Cardiac muscle cell (in vitro differentiated cells and primary cell): ENCODE measurements around the gene VPS18. TPM values are rescaled to one million over a fixed set of nuclear protein-coding genes. Genes with fewer than 3 reads are reported as not detected.
A peak's percentile ranks its signal among the peaks of the same experiment; 100 is the strongest.

Source experiments
- DNase-seq, 2 donors: peaks; one replicate each; pipeline versions ENCODE4 v3.0.0 to v3.0.0-alpha.2; 2010 to 2017; ENCODE audit warnings: low read depth in 1 of 2, low spot score in 1 of 2
- H3K27ac ChIP-seq: fragments of 200-600 bp; sonication (generic); 2 replicates; pipeline ENCODE4 v1.5.1; 2016
- H3K27me3 ChIP-seq: fragments of 200-600 bp; sonication (generic); 2 replicates; pipeline ENCODE4 v1.6.0; 2016; ENCODE audit warnings: control low read depth
- H3K36me3 ChIP-seq: fragments of 200-600 bp; sonication (generic); 2 replicates; pipeline ENCODE4 v1.5.1; 2016; ENCODE audit warnings: control low read depth
- H3K4me1 ChIP-seq: fragments of 200-600 bp; sonication (generic); 2 replicates; pipeline ENCODE4 v1.8.1; 2017; ENCODE audit warnings: low read depth, mild to moderate bottlenecking, mixed run types
- H3K4me3 ChIP-seq: fragments of 200-600 bp; sonication (generic); 2 replicates; pipeline ENCODE4 v1.5.1; 2016; ENCODE audit warnings: mild to moderate bottlenecking
- H3K9me3 ChIP-seq: fragments of 200-600 bp; sonication (generic); 2 replicates; pipeline ENCODE4 v1.5.1; 2017; ENCODE audit warnings: low read depth, mild to moderate bottlenecking, control low read depth
- polyA plus RNA-seq: library from polyadenylated mRNA; unstranded; fragments of >200 nt; fragmentation: Nextera tagmentation; extraction: Ambion mirVana; gene quantifications from 2 replicates; pipeline ENCODE4 v1.2.1, GENCODE V29; 2016
- total RNA-seq: library from RNA; depleted of rRNA; stranded (reverse); fragments of >200 nt; gene quantifications from 2 replicates; pipeline ENCODE4 v1.2.3, GENCODE V29; 2016
- TF ChIP-seq, protein P1 (sequence below): IDR thresholded peaks from 2 replicates; pipeline ENCODE4 v1.5.1; 2012; ENCODE audit warnings: low read depth, mild to moderate bottlenecking, low read length

The VPS18 gene
- total and polyA plus RNA-seq, 2 experiments from 2014 or later: 28.7 to 34.1 TPM

GRCh38 chr15:40891138-40891537 lies 3.1 kb upstream of the VPS18 start:
- H3K4me1 ChIP-seq: no peaks in the 10 kb centered on the region
- H3K9me3 ChIP-seq: no peaks in the 10 kb centered on the region
- no peak overlapping the region for H3K4me3 ChIP-seq
- H3K36me3 ChIP-seq: no peaks in the 10 kb centered on the region
- no peak overlapping the region for H3K27ac ChIP-seq
- DNase-seq: no peak
- TF ChIP-seq, protein P1, sequence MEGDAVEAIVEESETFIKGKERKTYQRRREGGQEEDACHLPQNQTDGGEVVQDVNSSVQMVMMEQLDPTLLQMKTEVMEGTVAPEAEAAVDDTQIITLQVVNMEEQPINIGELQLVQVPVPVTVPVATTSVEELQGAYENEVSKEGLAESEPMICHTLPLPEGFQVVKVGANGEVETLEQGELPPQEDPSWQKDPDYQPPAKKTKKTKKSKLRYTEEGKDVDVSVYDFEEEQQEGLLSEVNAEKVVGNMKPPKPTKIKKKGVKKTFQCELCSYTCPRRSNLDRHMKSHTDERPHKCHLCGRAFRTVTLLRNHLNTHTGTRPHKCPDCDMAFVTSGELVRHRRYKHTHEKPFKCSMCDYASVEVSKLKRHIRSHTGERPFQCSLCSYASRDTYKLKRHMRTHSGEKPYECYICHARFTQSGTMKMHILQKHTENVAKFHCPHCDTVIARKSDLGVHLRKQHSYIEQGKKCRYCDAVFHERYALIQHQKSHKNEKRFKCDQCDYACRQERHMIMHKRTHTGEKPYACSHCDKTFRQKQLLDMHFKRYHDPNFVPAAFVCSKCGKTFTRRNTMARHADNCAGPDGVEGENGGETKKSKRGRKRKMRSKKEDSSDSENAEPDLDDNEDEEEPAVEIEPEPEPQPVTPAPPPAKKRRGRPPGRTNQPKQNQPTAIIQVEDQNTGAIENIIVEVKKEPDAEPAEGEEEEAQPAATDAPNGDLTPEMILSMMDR: no peak
- H3K27me3 ChIP-seq: peaks cover 10% of the 10 kb centered on the region

DNA sequence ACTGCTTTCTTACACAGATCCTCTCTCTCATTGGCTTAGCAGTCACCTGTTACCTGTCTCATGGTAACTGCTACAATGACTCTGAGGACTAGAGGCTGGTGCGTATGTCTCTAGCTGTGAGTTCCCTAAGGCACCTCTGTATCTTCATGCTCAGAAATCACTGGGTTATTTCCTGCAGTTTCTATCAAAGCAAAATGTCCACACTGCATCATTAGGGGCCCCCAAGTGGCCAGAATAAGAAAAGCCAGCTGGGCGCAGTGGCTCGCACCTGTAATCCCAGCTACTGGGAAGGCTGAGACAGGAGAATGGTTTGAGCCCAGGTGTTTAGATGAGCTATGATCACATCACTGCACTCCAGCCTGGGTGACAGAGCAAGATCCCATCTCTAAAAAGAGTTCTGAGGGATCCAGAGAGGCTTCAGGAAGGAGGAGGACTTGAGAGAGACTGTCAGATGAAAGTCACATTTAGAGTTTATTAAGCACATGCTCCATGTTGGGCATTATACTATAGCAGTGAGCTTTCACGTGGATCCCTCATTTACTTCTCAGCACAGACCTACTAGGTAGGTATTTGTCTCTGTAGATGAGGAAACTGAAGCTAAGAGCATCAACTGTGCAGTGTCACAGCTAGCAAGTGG lies 2.3 kb upstream of the VPS18 start:
- DNase-seq: peak; percentile 63
- H3K4me1 ChIP-seq: no peaks in the 10 kb centered on the region
- H3K27ac ChIP-seq: no peak overlapping the region
- TF ChIP-seq, protein P1: peak; percentile 84
- no peaks in the 10 kb centered on the region for H3K9me3 ChIP-seq
- H3K36me3 ChIP-seq: peaks cover 2% of the 10 kb centered on the region
- H3K4me3 ChIP-seq: no peak overlapping the region
- H3K27me3 ChIP-seq: peaks cover 10% of the 10 kb centered on the region

DNA sequence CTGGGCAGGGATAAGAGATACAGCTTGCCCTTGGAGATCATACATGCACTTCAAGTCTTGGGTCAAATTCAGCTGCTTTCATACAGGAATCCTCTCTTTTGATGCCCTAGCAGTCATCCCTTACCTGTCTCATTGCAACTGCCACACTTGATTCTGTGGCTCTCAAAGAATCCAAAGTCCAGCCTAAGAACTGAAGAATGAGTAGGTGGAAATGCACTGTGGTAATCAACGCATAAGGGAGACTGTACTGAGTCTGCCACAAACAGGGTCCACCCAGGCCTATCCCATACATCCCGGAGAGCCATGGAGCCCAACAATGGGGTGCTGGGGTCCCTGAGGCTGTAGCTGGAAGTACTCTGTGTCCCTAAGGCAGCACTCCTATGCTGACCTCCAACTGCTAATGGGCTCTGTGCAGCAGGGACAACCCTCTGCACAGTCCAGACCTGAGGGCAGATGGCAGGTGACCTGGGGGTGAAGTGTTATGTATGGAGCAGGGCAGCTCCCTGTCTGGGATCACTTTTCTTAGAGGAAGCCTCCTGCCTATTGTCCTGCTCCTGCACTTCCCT lies 1.7 kb upstream of the VPS18 start:
- TF ChIP-seq, protein P1: no peak
- H3K4me1 ChIP-seq: no peaks in the 10 kb centered on the region
- no peak for DNase-seq
- H3K36me3 ChIP-seq: peaks cover 8% of the 10 kb centered on the region
- peaks cover 10% of the 10 kb centered on the region for H3K27me3 ChIP-seq
- no peak overlapping the region for H3K4me3 ChIP-seq
- H3K27ac ChIP-seq: no peak overlapping the region
- no peaks in the 10 kb centered on the region for H3K9me3 ChIP-seq

- Histone ChIP-seq H3K4me3 (no peak overlapping the region), H3K4me1 (no peaks in the 10 kb centered on the region), H3K27ac (no peak overlapping the region), H3K9me3 (no peaks in the 10 kb centered on the region), H3K36me3 (peaks cover 8% of the 10 kb centered on the region), H3K27me3 (peaks cover 10% of the 10 kb centered on the region)
- TF ChIP-seq, protein P1: no peak
- DNase-seq: no peak
Measured at GRCh38 chr15:40893019-40893670, 1.1 kb upstream of the VPS18 start.

GRCh38 chr15:40894681-40895448 lies 615 bp downstream of the VPS18 start:
- DNase-seq: peak; percentile 74 to 76
- TF ChIP-seq, protein P1: peak; percentile 62
- H3K4me1 ChIP-seq: no peaks in the 10 kb centered on the region
- H3K36me3 ChIP-seq: peaks cover 10% of the 10 kb centered on the region
- H3K9me3 ChIP-seq: no peaks in the 10 kb centered on the region
- H3K27ac ChIP-seq: peak overlapping the region; percentile 95
- H3K27me3 ChIP-seq: peaks cover 10% of the 10 kb centered on the region
- peak overlapping the region; percentile 69 for H3K4me3 ChIP-seq
